ENCODE measurements around the gene FXR2.

- TF ChIP-seq MAX (IDR thresholded peaks at IDR 0.05; ENCODE audit: insufficient read depth, insufficient read length): no peak
- peak; percentile 82 to 96 for TF ChIP-seq CTCF (IDR thresholded peaks at IDR 0.05; ENCODE audit: extremely low read depth in 1 of 2, insufficient read depth in 1 of 2, low read depth in 1 of 2, low read length in 2 of 2)
Observed at GRCh38 chr17:7561028-7561575, 53.6 kb downstream of the FXR2 start.

Data from endothelial cell of umbilical vein (primary cell).